Inflammatory macrophage (primary cell): Measurements from ENCODE around the gene PCDH11X.
"Not testable (repeated sequence)": the region's sequence is repeated elsewhere in the genome, so short reads cannot be mapped to it uniquely, and the experiment has no call there.

Experiments
- DNase-seq, 2 donors: peaks; one replicate each; pipeline ENCODE4 v3.0.0-alpha.2; 2020 to 2022
- total RNA-seq, 18 experiments: gene quantifications; one replicate each; lab custom pipeline; 2026; ENCODE audit warnings: mixed read lengths in 6 of 18, inconsistent platforms in 2 of 18; lab: John Stamatoyannopoulos, UW

The PCDH11X gene, protein sequence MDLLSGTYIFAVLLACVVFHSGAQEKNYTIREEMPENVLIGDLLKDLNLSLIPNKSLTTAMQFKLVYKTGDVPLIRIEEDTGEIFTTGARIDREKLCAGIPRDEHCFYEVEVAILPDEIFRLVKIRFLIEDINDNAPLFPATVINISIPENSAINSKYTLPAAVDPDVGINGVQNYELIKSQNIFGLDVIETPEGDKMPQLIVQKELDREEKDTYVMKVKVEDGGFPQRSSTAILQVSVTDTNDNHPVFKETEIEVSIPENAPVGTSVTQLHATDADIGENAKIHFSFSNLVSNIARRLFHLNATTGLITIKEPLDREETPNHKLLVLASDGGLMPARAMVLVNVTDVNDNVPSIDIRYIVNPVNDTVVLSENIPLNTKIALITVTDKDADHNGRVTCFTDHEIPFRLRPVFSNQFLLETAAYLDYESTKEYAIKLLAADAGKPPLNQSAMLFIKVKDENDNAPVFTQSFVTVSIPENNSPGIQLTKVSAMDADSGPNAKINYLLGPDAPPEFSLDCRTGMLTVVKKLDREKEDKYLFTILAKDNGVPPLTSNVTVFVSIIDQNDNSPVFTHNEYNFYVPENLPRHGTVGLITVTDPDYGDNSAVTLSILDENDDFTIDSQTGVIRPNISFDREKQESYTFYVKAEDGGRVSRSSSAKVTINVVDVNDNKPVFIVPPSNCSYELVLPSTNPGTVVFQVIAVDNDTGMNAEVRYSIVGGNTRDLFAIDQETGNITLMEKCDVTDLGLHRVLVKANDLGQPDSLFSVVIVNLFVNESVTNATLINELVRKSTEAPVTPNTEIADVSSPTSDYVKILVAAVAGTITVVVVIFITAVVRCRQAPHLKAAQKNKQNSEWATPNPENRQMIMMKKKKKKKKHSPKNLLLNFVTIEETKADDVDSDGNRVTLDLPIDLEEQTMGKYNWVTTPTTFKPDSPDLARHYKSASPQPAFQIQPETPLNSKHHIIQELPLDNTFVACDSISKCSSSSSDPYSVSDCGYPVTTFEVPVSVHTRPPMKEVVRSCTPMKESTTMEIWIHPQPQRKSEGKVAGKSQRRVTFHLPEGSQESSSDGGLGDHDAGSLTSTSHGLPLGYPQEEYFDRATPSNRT (N-terminal part only)
- 0 to 0.16 (median 0) reads per million in 18 experiments for total RNA-seq

DNA sequence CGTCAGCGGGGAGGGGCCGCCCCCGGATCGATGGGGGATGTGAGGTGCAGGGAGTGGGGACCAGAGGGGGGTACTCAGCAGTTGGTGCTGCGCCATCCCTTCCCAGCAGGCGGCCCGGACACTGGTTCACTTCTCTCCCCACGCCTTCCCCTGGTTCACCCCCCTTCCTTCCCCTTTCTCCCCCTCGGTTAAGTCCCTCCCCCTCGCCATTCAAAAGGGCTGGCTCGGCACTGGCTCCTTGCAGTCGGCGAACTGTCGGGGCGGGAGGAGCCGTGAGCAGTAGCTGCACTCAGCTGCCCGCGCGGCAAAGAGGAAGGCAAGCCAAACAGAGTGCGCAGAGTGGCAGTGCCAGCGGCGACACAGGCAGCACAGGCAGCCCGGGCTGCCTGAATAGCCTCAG is at the start of gene PCDH11X:
PCDH11X (plus strand) TSS at position 241 of the 400 bp plus-strand sequence. CDS start 56,130 bp downstream, outside the sequence.
- peak in 1 of 2 donors; percentile 0 for DNase-seq

DNA sequence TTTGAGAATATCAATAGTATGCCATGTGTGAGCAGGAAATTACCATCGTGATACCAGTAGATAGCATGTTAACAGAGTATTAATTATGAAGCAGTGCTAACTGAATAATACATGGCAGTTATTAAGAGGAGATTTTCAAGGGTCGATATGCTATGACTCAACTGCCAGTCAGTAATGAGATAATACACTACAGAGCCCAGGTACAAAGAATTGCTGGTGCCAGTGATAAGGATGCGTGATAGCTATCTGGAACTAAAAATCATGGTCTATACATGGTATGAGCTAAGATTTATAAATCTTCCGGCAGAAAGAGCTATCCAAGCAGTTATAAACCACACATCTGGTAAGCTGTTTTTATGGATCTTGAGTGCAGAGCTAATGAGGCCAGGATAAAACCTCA is 31.7 kb upstream of the PCDH11X start:
- not testable (repeated sequence) for DNase-seq

DNA sequence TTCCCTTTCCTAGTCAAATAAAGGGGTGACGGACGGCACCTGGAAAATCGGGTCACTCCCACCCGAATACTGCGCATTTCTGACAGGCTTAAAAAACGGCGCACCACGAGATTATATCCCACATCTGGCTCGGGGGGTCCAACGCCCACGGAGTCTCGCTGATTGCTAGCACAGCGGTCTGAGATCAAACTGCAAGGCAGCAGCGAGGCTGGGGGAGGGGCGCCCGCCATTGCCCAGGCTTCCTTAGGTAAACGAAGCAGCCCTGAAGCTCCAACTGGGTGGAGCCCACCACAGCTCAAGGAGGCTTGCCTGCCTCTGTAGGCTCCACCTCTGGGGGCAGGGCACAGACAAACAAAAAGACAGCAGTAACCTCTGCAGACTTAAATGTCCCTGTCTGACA is 26.2 kb upstream of the PCDH11X start:
- not testable (repeated sequence) for DNase-seq

DNA sequence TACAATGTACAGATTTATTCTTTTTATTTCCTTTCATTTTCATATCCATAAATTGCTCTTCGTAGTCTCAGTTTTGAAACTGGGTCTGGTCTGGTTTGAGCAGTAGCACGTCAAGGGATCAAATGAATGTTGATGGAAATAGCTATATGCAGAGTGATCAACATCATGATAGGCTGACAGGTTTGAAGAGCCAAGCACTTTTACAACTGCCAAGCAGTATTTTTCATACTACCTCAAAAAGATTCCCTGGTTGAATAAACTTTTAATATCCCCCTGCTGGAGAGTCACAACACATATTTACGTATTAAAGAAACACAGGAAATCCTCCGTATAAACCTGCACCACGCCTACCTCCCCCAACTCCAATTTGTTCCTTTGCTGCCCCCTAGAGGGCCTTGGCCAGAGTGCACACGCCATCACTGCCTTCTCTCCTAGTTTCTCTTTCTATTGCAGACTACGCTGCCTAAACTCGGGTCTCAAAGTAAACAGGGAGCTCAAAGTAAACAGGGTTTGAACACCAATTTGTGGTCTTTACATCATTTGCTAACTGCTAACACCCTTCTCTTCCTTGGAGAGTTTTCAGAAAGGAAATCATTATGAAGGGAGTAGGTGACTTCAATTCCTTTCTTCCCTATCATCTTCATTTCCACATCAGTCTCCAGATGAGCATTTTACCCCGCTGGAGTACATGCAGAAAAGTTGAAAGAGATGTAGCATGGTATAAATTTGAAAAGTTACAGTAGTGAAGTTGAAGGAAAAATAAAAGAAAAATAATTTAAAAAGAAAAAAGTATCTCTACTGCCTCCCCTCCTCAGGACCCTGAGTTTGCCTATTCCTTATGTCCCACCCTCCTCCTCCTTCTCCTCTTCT is 8.3 kb upstream of the PCDH11X start:
- DNase-seq, result not testable (repeated sequence)

DNA sequence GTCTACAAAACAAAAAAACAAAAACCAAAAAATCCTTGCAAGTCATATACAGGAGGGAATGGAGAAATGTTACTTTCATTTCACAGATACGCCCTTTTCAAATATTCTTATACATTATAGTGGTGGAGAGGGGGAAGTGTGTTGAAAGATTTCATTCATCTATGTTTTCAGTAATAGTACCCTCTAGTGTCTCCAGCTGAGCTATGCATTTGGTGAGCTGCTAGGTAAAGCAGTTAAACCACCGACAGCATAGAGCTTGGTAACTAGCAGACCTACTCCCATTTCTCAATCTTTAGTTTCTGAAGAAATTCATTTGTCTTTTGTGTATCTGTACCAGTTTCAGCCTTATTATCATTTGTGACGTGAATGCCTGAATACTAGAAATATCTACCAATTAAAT is 5.2 kb upstream of the PCDH11X start:
- not testable (repeated sequence) for DNase-seq

DNA sequence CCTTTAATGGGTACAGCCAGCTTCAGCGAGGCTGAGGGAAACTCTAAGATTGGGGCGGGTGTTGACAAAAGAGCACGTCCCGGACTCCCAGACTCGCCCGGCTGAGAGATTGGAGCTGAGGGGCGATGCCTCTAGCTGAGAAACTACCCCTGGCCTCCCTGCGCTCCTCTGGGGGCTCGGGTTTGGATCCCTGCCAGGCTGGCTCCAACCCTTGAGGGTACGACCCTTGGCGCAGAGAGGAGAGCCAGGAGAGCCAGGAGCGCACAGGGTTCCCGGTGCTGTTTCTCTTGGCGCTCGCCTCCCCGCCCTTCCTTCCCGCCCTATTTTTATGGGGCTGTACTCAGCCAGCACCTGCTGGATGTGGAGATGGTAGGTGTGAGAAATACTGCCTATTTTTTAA is 833 bp downstream of the PCDH11X start:
- DNase-seq, result not testable (repeated sequence)

DNA sequence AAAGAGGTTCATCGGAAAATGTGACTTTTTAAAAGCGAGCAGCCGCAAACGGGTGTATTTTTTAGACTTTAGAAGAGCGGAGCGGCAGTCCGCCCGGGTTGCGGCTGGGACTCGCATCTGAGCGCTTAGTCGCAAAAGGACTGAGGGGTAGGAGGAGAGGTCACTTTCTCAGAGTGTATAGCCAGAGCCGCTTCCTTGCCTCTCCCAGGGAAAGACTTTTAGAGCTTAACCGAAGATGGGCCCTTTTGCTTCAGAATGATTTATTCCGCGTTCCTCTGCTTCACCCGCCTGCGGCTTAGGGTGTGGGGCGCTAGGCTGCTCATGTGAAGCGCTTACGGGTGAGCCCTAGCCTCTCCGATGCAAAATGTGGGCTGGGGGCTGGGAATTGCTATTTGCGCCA is 1.5 kb downstream of the PCDH11X start:
- not testable (repeated sequence) for DNase-seq

DNA sequence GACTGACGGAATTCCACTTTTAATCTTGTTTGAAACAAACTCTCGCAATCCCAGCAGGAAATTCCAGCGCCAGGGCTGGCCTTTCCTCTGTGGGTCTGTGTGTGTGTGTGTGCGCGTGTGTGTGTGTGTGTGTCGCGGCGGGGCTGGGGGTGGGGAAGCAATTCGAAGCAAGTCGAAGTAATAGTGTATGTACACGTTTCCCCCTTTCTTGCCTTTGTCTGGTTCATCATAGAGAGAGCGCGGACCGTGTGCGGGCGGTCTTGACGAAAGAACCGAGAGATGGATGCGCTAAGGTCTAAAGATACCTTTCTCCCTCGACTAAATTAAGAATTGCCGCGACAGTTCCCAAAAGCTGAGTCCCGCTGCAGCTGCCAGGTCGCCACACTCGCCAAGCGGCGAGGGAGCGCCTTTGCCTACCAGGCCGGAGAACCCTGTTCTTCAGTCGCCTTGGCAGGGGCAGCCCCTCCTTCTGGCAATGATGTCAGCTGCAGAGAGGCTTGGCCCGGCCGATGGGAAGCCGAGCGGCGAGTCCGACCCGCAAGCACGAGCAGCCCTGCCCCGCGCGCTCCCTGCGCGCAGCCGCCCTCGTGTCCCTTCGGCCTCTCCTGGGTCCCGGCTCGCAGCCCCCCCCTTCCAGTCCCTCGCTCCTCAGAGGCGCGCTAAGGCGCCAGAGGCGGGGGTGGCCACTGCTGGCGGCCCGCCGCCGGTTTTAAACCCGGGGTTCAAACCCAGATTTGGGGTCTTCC is 2.6 kb downstream of the PCDH11X start:
- not testable (repeated sequence) for DNase-seq

DNA sequence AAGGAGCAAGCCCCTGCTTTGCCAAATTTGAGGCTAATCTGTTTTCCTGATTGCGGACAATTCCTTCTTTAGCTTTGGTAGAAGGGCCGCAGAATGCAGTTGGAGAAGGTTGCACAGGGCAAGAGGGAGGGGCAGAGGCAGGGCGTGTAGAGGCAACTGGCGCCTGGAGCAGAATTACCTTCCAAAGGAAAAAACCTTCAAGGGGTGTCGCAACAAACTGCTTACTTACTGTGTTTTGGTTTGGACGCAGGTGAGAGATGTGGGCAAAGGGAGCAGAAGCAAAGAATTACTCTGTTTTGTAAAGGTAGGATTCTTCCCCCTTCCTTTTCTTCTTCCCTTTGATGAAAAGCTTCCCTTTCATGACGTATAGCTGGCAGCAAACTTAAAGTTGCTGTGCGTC is 3.6 kb downstream of the PCDH11X start:
- not testable (repeated sequence) for DNase-seq

DNA sequence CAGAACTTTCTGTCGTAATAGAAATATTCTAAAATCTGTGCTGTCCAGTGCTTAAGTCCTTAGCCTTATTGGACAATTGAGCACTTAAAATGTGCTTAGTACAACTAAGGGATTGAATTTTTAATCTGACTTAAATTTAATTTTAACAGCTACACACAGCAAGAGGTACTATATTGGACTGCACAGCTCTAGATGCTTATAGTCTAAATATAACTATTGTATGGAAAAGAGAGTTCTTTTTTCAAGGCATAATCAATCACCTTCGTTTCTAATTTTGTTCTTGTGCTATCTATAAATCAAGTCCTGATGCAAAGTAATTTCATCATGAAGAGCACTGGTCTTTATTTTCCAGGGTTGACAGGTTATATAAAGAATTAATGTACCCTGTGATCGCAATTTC is 38.4 kb downstream of the PCDH11X start:
- DNase-seq, result not testable (repeated sequence)

DNA sequence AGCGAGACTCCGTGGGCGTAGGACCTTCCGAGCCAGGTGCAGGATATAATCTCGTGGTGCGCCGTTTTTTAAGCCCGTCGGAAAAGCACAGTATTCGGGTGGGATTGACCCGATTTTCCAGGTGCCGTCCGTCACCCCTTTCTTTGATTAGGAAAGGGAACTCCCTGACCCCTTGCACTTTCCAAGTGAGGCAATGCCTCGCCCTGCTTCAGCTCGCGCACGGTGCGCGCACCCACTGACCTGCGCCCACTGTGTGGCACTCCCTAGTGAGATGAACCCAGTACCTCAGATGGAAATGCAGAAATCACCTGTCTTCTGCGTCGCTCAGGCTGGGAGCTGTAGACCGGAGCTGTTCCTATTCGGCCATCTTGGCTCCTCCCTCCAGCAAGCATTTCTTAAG is 46.1 kb downstream of the PCDH11X start:
- DNase-seq, result not testable (repeated sequence)
